Nephron (organoid): ENCODE data around the gene C2orf72.

Experiments
- H3K27ac Mint-ChIP-seq, 3 experiments: 2 replicates each; pipeline ENCODE4 v1.8.0; 2020; ENCODE audit warnings: mixed read lengths in 3 of 3, mild to moderate bottlenecking in 2 of 3, moderate library complexity in 1 of 3
- H3K27me3 Mint-ChIP-seq: 2 replicates; pipeline ENCODE4 v1.8.0; 2021; ENCODE audit warnings: low read depth, mild to moderate bottlenecking, moderate library complexity, mixed read lengths
- H3K36me3 Mint-ChIP-seq: 2 replicates; pipeline ENCODE4 v1.8.0; 2020; ENCODE audit warnings: low read depth, mixed read lengths
- H3K4me1 Mint-ChIP-seq: 2 replicates; pipeline ENCODE4 v1.8.0; 2020; ENCODE audit warnings: mixed read lengths
- H3K4me3 Mint-ChIP-seq, 3 experiments: 2 replicates each; pipeline ENCODE4 v1.8.0; 2020; ENCODE audit warnings: mild to moderate bottlenecking in 3 of 3, mixed read lengths in 3 of 3, moderate library complexity in 2 of 3
- H3K9me3 Mint-ChIP-seq: 2 replicates; pipeline ENCODE4 v1.8.0; 2020; ENCODE audit warnings: mixed read lengths
- CTCF ChIP-seq, 3 experiments: fragments of 200-600 bp; sonication (generic); IDR thresholded peaks; one replicate each; pipeline ENCODE4 v1.5.0; 2021; ENCODE audit warnings: antibody characterized with exemption in 3 of 3; ENCODE audit not compliant: unreplicated experiment in 3 of 3

C2orf72 gene

DNA sequence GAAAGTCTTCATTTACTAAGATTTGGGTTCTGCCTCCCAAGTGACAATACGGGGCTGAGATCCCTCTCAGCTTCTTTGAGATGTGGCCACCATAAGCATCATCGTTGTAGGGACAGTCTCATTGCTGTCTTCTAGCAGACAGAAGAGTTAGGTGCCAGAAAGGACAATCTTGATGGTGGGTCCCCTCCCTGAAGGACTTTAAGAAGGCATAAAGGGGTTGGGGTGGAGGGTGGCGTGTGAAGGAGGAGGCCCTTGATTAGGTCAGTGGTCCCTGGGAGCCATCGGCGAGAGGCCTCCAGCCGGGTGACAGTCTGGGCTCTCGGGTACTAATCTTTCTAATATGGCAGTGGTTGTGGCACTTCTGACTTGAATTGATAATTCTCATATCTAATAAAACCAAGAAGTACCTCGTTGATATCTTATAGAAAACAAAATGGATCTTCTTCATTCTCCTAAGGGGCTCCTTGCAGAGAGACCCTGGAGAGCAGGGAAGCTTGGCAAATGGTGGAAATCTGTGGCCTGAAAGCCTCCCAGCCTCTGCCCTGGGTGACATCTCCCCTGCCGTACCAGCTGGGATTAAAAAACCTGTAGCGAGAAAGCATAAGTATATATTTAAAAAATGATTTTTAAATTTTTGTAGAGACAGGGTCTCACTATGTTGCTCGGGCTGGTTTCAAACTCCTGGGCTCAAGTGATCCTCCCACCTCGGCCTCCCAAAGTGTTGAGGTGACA lies 12.1 kb downstream of the C2orf72 start:
- Mint-ChIP-seq H3K4me3 (no peak overlapping the region), H3K27ac (peak overlapping the region in 1 of 3 experiments; percentile 89), H3K9me3 (no peaks in the 10 kb centered on the region), H3K4me1 (peaks cover 10% of the 10 kb centered on the region), H3K36me3 (no peaks in the 10 kb centered on the region), H3K27me3 (peaks cover 34% of the 10 kb centered on the region)
- no peak for TF ChIP-seq CTCF (IDR thresholded peaks at IDR 0.05; ENCODE audit: unreplicated experiment in 3 of 3)

- Mint-ChIP-seq H3K36me3 (no peaks in the 10 kb centered on the region), H3K27me3 (peaks cover 34% of the 10 kb centered on the region), H3K4me1 (peaks cover 10% of the 10 kb centered on the region), H3K9me3 (no peaks in the 10 kb centered on the region), H3K27ac (peak overlapping the region; percentile 44 to 89 (median 80)), H3K4me3 (no peak overlapping the region)
- TF ChIP-seq CTCF (IDR thresholded peaks at IDR 0.05; ENCODE audit: unreplicated experiment in 3 of 3), result no peak
These were observed 12.9 kb downstream of the C2orf72 start for GRCh38 chr2:231050018-231050901.

- Mint-ChIP-seq H3K4me1 (peaks cover 10% of the 10 kb centered on the region), H3K36me3 (no peaks in the 10 kb centered on the region), H3K27me3 (peaks cover 34% of the 10 kb centered on the region), H3K4me3 (peak overlapping the region in 1 of 3 experiments; percentile 47), H3K27ac (peak overlapping the region in 1 of 3 experiments; percentile 54), H3K9me3 (no peaks in the 10 kb centered on the region)
- no peak for TF ChIP-seq CTCF (IDR thresholded peaks at IDR 0.05; ENCODE audit: unreplicated experiment in 3 of 3)
These were observed 13.8 kb downstream of the C2orf72 start for GRCh38 chr2:231051116-231051515.

- TF ChIP-seq CTCF (IDR thresholded peaks at IDR 0.05; ENCODE audit: unreplicated experiment in 3 of 3), result peak; percentile 96 to 98 (median 97)
- no peaks in the 10 kb centered on the region for H3K36me3 Mint-ChIP-seq
- peaks cover 34% of the 10 kb centered on the region for H3K27me3 Mint-ChIP-seq
- peaks cover 18% of the 10 kb centered on the region for H3K4me1 Mint-ChIP-seq
- no peaks in the 10 kb centered on the region for H3K9me3 Mint-ChIP-seq
- peak overlapping the region; percentile 51 to 83 (median 75) for H3K27ac Mint-ChIP-seq
- H3K4me3 Mint-ChIP-seq, result peak overlapping the region; percentile 85 to 90 (median 86)
These were observed 15.4 kb downstream of the C2orf72 start for GRCh38 chr2:231052494-231053451.

DNA sequence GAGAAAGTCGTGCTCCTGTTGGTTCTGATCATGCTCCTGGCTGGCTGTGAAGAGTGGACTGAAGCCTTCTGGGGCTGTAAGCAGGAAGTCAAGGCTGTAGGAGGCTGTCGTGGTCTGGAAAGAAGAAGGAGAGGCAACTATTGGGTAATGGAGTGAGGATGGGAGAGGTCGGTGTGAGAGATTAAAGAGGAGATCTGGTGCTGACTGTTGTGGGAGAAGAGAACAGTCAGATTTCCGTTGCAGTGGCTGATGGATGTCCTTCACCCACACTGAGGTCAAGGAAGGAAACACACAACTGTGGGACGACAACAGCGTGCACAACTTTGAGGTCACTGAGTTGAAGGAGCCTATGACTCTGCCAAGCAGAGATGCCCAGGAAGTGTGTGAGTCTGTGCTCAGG lies 16.5 kb downstream of the C2orf72 start:
- Mint-ChIP-seq H3K4me1 (peaks cover 29% of the 10 kb centered on the region), H3K36me3 (no peaks in the 10 kb centered on the region), H3K27me3 (peaks cover 29% of the 10 kb centered on the region), H3K4me3 (peak overlapping the region; percentile 17 to 86 (median 53)), H3K9me3 (no peaks in the 10 kb centered on the region), H3K27ac (peak overlapping the region in 2 of 3 experiments; percentile 11 to 83)
- TF ChIP-seq CTCF (IDR thresholded peaks at IDR 0.05; ENCODE audit: unreplicated experiment in 3 of 3), result no peak
